Measurements from ENCODE around the gene GPR156.
"Not testable (repeated sequence)": the region's sequence is repeated elsewhere in the genome, so short reads cannot be mapped to it uniquely, and the experiment has no call there.

GPR156 gene

GRCh38 chr3:120284747-120285507 lies at the start of gene GPR156:
TSS of gene GPR156 (minus strand) at chr3:120285222. CDS start at chr3:120244098, 41,124 bp downstream.
- no peak for DNase-seq (ENCODE audit: low spot score)

GRCh38 chr3:120332646-120333045 lies 47.6 kb upstream of the GPR156 start:
- DNase-seq (ENCODE audit: low spot score), result no peak

GRCh38 chr3:120331076-120331475 lies 46.1 kb upstream of the GPR156 start:
- no peak for DNase-seq (ENCODE audit: low spot score)

- DNase-seq (ENCODE audit: low spot score), result no peak
These were observed 41.8 kb upstream of the GPR156 start for GRCh38 chr3:120326784-120327183.

- peak; percentile 38 for DNase-seq (ENCODE audit: low spot score)
These were observed 39.2 kb upstream of the GPR156 start for GRCh38 chr3:120324190-120324589.

GRCh38 chr3:120323761-120324160 lies 38.7 kb upstream of the GPR156 start:
- peak; percentile 14 for DNase-seq (ENCODE audit: low spot score)

- no peak for DNase-seq (ENCODE audit: low spot score)
These were observed 27.1 kb upstream of the GPR156 start for GRCh38 chr3:120311863-120312794.

GRCh38 chr3:120306519-120307455 lies 21.8 kb upstream of the GPR156 start:
- no peak for DNase-seq (ENCODE audit: low spot score)

GRCh38 chr3:120304616-120305015 lies 19.6 kb upstream of the GPR156 start:
- no peak for DNase-seq (ENCODE audit: low spot score)

GRCh38 chr3:120302361-120302760 lies 17.3 kb upstream of the GPR156 start:
- no peak for DNase-seq (ENCODE audit: low spot score)

GRCh38 chr3:120300971-120301370 lies 15.9 kb upstream of the GPR156 start:
- no peak for DNase-seq (ENCODE audit: low spot score)

- no peak for DNase-seq (ENCODE audit: low spot score)
These were observed 14.4 kb upstream of the GPR156 start for GRCh38 chr3:120299403-120299802.

- DNase-seq (ENCODE audit: low spot score), result no peak
These were observed 14.0 kb upstream of the GPR156 start for GRCh38 chr3:120298996-120299395.

GRCh38 chr3:120291552-120291951 lies 6.5 kb upstream of the GPR156 start:
- not testable (repeated sequence) for DNase-seq (ENCODE audit: low spot score)

GRCh38 chr3:120289636-120290035 lies 4.6 kb upstream of the GPR156 start:
- DNase-seq (ENCODE audit: low spot score), result no peak

- no peak for DNase-seq (ENCODE audit: low spot score)
These were observed 1.4 kb upstream of the GPR156 start for GRCh38 chr3:120286465-120286864.

GRCh38 chr3:120285508-120285841 lies 453 bp upstream of the GPR156 start:
- DNase-seq (ENCODE audit: low spot score), result no peak

- DNase-seq (ENCODE audit: low spot score), result no peak
These were observed 3.8 kb downstream of the GPR156 start for GRCh38 chr3:120281261-120281660.

- DNase-seq (ENCODE audit: low spot score), result no peak
These were observed 4.5 kb downstream of the GPR156 start for GRCh38 chr3:120280566-120280965.

GRCh38 chr3:120280026-120280425 lies 5.0 kb downstream of the GPR156 start:
- no peak for DNase-seq (ENCODE audit: low spot score)

- no peak for DNase-seq (ENCODE audit: low spot score)
These were observed 8.3 kb downstream of the GPR156 start for GRCh38 chr3:120276767-120277166.

- no peak for DNase-seq (ENCODE audit: low spot score)
These were observed 9.4 kb downstream of the GPR156 start for GRCh38 chr3:120275618-120276017.

Measured in RKO (cell line).